HG03175 (cell line): ENCODE data around the gene STON1.
"Not testable (repeated sequence)": the region's sequence is repeated elsewhere in the genome, so short reads cannot be mapped to it uniquely, and the experiment has no call there.

Experiments used
- ATAC-seq: cut with Tn5 transposase; IDR thresholded peaks from one replicate; pipeline ENCODE4 v1.9.1; 2021; ENCODE audit warnings: mild to moderate bottlenecking, moderate library complexity; ENCODE audit not compliant: unreplicated experiment

Gene STON1

GRCh38 chr2:48530033-48530811 is at the start of gene STON1:
Gene STON1, plus strand, starts transcription at chr2:48530154. Its CDS starts 50,480 bp downstream, at chr2:48580634.
- peak; percentile 51 for ATAC-seq

GRCh38 chr2:48480526-48480925 is 49.4 kb upstream of the STON1 start:
- no peak for ATAC-seq

- ATAC-seq, result no peak
Observed at GRCh38 chr2:48482313-48482712, 47.6 kb upstream of the STON1 start.

GRCh38 chr2:48482769-48483168 is 47.2 kb upstream of the STON1 start:
- no peak for ATAC-seq

GRCh38 chr2:48483506-48483905 is 46.4 kb upstream of the STON1 start:
- no peak for ATAC-seq

- ATAC-seq, result no peak
Observed at GRCh38 chr2:48483916-48484315, 46.0 kb upstream of the STON1 start.

- ATAC-seq, result no peak
Observed at GRCh38 chr2:48488545-48488944, 41.4 kb upstream of the STON1 start.

GRCh38 chr2:48496849-48497248 is 33.1 kb upstream of the STON1 start:
- no peak for ATAC-seq

- ATAC-seq, result no peak
Observed at GRCh38 chr2:48504647-48505327, 25.2 kb upstream of the STON1 start.

- ATAC-seq, result no peak
Observed at GRCh38 chr2:48507111-48507510, 22.8 kb upstream of the STON1 start.

GRCh38 chr2:48508461-48509124 is 21.4 kb upstream of the STON1 start:
- no peak for ATAC-seq

- ATAC-seq, result no peak
Observed at GRCh38 chr2:48510329-48510728, 19.6 kb upstream of the STON1 start.

- ATAC-seq, result no peak
Observed at GRCh38 chr2:48511849-48512470, 18.0 kb upstream of the STON1 start.

- no peak for ATAC-seq
Observed at GRCh38 chr2:48512571-48512970, 17.4 kb upstream of the STON1 start.

GRCh38 chr2:48514348-48515003 is 15.5 kb upstream of the STON1 start:
- ATAC-seq, result no peak

GRCh38 chr2:48515513-48515985 is 14.4 kb upstream of the STON1 start:
- ATAC-seq, result no peak

- no peak for ATAC-seq
Observed at GRCh38 chr2:48519593-48519992, 10.4 kb upstream of the STON1 start.

- ATAC-seq, result not testable (repeated sequence)
Observed at GRCh38 chr2:48524756-48525155, 5.2 kb upstream of the STON1 start.

- ATAC-seq, result no peak
Observed at GRCh38 chr2:48525269-48525943, 4.5 kb upstream of the STON1 start.

GRCh38 chr2:48527226-48527885 is 2.6 kb upstream of the STON1 start:
- no peak for ATAC-seq
